ENCODE results near the gene TSPAN9.

- TF ChIP-seq EZH2phosphoT487 (conservative IDR thresholded peaks at IDR 0.05; ENCODE audit: low read length) (no peak), CTCF (IDR thresholded peaks at IDR 0.05; ENCODE audit: insufficient read depth, low read length, poor library complexity, severe bottlenecking) (no peak)
Measured at GRCh38 chr12:3265406-3265805, 188.2 kb downstream of the TSPAN9 start.

All from SU-DHL-6 (cell line).